GM21717 (cell line): Measurements from ENCODE around the gene PRF1.

Experiments
- ATAC-seq: cut with Tn5 transposase; IDR thresholded peaks from one replicate; pipeline ENCODE4 v1.9.1; 2021; ENCODE audit warnings: mild to moderate bottlenecking, moderate library complexity; ENCODE audit not compliant: unreplicated experiment

The PRF1 gene

DNA sequence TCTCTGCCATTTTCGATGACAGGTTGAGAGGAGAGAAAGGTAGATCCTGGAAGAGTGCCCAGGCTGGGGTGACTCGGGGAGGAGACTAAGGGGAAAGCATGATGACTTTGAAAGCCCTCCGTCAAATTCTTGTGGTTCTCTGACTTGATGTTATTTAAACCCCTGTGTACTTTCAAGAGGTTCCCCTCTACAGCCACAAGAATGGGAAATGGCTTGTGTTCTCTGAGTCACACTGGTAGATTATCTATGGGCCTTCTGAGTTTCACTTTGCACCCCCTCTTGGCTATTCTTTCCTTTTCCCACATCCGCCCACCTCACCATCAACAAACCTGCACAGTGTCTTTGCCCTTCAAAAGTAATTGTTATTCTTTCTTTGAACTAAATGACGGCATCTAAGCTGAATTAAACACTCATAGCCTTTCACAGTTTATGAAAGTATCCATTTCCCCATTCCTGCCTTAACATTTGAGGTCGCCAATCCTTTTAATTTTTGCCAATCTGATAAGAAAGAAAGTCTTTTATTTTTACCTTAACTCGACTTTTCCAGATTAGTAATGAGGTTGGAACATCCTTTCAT lies 24.1 kb downstream of the PRF1 start:
- peak; percentile 57 for ATAC-seq

DNA sequence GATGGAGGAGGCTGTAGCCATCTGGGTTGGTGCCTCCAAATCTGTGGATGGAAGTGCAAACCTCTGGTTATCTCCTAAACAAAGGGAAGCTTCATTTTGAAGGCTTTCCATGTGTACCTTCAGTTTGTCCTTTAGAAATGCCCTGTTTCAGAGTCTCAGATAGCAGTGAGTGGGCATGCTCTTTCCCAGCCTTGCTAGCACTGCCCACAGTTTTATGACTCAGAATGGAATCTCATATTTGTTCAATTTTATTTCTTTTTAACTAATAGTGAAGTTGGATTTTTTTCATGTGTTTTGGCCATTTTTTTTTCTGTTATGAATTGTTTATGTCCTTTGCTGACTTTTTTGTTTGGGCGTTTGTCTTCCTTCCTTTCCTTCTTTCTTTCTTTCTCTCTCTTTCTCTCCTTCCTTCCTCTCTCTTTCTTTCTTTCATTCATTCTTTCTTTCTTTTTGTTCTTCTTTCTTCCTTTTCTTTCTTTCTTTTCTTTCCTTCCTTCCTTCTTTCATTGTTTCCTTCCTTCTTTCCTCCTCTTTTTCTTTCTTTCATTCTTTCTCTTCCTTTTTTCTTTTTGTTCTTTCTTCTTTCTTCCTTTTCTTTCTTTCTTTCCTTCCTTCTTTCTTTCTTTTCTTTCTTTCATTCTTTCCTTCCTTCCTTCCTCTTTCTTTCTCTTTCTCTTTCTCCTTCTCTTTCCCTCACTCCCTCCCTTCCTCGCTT lies 25.6 kb downstream of the PRF1 start:
- ATAC-seq, result no peak

DNA sequence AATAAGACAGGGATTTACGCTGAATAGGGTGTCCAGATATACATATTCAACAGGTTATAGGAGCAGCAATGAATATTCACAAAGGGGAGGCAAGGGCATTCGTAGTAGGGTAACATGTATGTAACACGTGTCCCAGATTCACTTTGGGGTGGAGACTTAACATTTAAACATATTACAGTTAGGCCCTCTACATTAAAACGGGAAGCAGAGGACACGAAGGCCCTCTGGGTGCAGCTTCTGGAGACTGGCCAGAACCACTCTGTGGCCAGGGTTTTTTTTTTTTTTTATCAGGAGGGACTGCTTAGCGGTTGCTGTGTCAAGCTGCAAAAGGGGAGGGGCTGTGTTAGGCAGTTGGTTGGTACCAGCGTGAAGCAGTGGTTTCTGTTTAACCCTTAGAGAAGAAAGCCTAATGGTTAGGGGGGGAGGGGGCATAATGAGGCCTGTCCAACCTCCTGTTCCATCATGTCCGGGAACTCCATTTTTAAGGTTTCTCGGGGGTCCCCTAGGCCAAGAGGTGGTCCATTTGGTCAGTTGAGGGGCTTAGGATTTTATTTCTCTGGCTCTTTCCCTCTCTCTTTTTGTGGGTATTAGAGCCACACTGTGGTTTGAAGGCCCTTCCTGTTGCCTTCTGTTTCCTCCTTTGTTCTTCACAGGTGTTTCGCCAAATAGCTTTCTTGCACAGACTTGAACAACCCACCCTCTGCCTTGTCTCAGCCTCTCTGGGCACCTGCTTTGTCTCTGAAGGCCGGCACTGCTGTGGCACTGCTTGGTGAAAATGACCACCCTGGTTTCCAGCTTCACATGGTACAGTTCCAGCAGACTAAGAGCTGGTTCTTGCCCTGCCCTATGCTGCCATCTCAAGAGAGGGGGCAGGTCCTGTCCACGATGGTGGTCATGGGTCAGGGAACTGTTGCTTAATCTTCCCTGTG lies 26.4 kb downstream of the PRF1 start:
- ATAC-seq, result peak; percentile 44

DNA sequence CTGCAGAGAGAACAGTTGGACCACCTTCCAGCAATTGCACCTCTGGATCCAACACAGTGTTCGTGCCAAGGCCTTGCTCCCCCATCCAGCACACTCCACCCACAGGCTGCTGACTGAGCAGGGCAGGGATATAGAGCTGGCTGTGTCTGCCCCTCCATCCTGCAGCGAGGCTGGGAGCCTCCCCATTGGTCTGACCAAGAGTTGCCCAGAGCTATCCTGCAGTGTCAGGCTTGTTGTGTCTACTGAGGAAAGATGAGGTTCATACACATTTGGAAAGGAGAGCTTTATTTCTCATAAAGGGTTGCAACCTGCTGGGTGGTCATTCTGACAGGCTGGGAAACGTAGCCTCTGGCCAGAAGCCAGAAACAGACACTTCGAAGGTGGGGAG lies 27.1 kb downstream of the PRF1 start:
- no peak for ATAC-seq

DNA sequence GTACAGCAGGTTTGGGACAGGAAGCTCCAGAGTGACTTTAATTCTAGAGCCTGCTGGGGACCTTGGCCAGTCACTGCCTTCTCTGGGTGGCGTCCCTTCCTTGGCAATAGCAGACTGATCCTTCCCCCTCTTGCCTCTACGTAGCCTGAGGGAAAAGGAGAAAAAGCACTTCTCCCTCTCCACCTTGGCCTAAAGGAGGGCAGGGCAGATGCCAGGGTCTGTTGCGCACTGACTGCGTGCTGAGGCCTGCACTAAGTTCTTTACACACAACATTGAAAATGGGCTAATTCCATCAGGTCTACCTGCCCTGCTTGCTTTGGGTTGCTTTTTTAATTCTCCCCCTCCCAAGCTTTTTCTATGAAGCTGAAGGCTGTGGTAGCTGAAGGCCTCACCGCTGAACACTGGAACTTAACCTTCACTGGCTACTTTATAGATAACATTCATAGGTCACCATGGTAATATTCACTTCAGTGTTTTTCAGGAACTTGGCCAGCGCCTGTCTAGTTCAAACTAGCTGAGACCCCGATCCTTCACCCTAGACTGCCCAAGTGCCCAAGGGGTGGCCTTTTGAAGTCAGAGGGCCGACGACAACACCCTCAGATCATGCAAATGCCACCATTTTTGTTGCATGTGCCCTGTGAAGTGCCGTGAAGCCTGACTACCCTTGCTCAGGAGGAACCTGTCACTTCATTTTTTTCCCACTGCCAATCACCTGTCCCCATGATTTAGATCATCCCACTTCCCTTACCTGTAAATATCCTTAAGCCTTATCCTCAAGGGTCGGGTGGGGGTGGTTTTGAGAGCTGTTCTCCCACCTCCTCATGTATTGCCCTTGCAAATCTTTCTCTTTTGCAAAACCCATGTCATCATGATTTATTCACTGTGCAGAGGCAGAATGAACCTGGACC lies 28.7 kb downstream of the PRF1 start:
- ATAC-seq, result no peak

DNA sequence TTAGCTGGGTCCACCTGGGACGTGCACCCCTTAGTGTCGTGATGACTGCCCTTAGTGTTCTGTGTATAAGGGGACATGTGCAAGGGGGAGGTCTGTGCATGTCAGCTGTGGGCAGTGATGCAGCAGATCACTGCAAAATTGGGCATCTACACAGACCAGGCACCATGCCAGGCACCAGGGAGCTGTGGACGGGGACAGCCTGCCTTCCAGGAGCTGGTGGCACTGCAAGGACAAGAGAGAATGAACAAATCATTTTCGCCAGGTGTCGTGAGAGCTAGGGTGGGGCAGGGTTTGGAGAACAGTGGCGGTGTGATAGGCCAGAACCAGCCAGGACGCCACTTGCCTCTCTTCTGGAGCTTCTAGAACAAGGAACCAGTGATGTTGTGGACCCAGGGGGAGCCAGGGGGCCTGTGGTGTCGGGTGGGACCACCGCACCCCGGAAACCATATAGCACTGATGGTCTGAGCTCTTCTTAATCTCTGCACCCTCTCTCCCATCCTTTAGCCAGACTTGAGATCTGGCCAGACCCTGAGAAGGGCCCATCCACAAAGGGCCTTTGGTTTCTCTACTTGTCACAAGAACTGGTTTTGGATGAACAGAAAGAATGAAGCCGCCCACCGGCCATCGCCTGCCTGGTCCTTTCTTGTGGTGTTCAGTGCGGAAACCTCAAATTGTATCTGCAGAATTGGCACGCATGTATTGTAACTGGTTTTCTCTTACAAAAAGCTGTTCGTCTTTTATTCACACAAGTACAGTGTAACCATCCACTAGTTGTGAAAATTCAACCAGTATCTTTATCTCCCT lies 30.7 kb downstream of the PRF1 start:
- no peak for ATAC-seq

DNA sequence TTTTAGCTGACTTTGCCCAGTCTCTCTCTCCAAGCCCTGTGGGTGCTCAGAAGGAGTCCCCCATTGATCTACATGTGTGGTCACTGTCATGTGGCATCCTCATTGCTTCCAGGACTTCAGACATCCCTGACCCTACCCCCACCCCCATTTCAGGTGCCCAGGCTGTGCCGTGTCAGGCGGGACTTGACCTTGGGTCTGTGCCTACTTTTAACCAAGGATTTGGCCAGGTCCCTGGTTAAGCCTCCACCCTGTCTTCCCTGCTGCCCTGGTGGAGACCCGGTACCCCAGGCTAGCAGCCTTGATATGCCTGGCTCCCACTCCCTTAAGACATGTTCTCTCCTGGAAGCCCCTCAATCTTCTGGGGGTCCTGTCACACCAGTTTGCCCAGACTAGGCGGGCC lies 31.3 kb downstream of the PRF1 start:
- ATAC-seq, result no peak

DNA sequence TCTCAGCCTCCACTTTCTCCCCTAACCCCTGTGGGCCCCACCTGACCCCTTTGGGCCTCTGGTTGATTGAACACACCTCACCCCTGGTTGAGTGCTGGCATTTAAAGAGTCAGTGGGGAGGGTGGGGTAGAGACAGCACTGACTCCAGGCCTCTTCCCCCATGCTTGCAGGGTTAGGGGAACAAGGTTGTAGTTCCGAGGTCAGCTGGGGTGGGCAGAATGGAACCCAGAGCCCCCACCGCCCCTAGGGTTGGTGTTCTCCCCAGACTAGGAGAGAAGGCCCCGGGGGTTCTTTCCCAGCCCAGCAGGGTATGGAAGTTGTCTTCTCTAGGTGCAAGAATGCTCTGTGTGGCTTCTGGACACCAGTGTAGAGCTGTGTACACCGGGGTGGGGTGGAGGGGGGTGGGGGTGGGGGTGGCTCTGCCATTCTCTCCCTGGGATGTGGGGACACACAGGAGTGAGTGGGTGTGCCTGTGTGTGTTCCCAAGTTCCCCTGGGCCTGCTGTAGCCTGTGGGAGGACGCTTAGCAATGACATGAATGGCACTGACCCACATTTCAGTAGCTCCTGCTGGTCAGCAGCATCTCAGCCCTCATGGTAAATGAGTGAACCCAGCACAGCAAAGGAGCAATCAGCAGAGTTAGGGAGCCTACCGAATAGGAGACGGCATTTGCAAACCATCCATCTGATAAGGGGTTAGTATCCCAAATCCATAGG lies 33.6 kb downstream of the PRF1 start:
- ATAC-seq, result no peak

DNA sequence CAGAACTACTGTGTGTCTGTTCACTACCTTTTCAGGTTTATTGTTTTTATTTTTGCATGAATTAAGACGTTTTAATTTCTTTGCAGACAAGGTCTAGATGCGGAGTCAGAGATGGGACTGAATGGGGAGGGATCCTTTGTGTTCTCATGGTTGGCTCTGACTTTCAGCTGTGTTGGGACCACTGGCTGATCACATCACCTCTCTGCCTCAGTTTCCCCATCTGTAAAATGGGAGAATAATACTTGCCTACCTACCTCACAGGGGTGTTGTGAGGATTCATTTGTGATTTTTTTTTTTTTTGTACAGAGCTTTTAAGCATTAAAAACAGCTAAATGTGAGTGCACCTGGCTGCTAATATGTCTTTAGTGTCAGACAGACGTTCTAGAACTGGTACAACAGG lies 34.4 kb downstream of the PRF1 start:
- ATAC-seq, result no peak

DNA sequence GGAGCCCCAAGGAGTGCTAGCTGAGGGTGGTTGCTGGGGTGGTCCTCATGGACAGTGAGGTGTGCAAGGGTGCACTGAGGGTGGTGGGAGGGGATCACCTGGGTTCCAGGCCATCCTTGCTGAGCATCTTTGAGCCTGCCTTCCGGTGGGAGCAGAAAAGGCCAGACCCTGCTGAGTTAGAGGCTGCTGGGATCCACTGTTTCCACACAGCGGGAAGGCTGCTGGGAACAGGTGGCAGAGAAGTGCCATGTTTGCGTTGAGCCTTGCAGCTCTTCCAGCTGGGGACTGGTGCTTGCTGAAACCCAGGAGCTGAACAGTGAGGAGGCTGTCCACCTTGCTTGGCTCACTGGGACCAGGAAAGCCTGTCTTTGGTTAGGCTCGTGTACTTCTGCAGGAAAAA lies 34.9 kb downstream of the PRF1 start:
- no peak for ATAC-seq

DNA sequence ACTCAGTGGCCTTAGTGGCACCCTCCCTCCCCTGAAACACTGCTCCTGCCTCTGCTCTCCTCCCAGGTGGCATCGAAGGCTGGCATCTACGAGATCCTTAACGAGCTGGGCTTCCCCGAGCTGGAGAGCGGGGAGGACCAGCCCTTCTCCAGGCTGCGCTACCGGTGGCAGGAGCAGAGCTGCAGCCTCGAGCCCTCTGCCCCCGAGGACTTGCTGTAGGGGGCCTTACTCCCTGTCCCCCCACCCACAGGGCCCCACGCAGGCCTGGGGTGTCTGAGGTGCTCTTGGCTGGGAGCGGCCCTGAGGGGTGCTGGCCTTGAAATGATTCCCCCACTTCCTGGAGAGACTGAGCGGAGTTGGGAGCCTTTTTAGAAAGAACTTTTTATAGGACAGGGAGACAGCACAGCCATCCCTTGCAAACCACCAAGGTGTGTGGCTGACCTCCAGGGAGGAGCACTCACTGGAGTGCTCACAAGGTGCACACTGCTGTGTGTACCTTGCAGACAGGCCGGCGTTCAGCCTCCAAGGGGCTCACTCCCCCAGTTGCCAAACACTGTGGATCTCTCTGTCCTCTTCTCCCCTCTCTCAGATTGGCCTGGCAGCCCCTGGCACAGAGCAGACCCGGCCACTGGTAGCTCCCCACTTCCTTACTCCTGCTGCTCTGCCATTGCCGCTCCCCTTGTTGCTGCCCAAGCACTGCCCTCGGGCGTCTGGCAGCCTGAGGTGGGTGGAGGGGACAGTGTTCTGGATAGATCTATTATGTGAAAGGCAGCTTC lies 35.8 kb downstream of the PRF1 start:
- no peak for ATAC-seq

DNA sequence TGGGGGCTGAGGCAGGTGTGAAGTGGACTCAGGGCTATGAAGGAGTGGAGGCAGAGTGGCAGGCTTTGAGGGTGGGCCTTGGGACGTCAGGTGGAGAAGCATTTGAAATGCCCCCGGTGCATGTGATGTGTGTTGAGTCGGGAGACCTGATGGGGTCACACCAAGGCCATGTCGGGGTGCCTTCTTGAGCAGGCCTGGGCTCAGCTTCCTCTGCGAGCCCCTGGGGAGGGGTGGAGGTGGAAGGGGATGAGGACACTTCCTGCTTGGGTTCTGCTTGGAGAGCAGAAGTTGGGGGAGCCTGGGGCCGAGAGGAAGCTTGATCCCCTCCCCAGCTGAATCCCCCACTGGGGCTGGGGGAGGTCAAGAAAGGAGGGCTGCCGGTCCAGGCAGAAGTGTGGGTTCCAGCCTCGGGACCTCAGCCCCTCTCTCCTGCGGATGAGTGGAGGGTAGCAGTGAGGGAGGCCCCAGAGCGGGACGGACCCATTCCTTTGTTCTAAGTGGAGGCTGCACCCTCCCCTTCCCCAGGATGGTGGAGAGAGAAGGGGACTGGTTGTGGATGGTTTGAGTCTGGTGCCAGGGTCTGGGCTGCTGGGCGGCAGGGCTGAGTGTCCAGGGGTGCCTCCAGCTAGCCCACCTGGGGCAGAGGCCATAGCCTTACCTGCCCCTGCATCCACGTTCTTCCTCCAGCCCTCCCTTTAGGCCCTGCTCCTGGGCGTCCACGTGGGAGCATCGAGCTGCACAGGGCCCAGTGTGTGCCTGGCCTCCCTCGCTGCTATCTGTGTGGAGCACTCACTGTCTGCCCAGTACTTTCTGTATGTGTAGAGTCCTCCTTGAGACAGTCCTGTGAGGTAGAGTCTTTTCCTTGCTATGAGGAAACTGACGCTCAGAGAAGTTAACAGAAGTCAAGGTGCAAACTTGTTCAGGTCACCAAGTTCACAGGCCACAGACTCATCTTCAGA lies 36.7 kb downstream of the PRF1 start:
- ATAC-seq, result no peak

DNA sequence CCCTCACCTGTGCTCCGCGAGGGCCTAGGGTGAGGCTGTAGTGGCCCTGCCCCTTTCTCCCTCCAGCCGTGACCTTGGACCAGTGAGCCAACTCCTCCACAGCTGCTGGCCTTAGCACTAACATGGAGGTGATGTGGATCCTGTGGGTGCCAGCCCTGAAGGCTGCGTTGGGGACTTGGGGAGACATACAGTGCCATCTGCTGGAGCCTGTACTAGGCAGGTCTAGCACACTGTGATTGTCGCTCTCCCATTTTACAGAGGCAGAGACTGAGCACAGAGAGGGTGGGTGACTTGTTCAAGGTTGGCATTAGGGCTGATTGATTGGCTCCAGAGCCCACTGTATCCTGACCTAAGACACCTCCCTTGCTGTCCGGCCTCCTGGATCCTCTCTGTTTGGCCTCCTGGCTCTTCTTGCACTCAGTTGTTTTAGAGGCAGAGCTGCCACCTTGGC lies 37.6 kb downstream of the PRF1 start:
- no peak for ATAC-seq

DNA sequence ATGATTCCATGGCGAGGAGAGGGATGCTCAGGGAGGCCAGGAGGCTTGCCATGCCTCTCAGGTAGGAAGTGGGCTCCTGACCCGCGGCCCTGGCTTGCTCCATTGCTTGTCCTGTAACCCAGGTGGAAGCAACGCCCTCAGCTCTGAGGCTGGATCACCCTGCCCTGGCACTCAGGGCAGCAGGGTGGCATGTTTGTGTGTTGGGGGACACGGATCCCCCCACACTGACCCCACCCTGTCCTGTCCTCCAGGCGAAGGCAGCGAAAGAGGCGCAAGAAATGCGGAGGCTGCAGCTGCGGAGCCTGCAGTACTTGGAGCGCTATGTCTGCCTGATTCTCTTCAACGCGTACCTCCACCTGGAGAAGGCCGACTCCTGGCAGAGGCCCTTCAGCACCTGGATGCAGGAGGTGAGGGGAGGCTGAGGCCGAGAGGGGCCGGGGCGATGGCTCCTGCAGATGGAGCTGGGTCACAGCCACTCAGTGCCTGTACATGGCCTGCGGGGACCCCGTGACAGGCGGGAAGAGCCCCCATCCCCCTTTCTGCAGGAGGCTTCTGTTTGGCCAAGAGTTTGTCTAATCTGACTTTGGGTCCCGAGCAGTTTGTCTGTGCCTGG lies 38.3 kb downstream of the PRF1 start:
- no peak for ATAC-seq

DNA sequence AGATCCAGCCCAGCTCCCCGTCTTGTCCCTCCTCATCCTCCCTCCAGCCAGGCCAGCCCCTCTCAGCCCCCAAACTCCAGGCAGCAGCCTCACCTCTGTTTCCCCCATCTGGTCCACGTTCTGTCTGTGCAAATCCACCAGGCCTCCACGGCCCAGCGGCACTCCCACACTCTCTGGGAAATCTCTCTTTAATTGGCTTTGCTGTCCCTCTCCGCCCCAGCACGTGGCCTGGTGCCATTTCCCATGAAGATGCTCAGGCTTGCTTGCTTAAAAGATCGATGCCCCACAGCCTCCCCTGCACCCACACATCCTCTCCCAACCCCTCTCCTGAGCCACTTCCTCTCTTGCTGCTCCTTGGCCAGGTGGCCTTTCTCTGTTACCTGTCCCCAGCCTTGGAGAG lies 39.3 kb downstream of the PRF1 start:
- ATAC-seq, result no peak

DNA sequence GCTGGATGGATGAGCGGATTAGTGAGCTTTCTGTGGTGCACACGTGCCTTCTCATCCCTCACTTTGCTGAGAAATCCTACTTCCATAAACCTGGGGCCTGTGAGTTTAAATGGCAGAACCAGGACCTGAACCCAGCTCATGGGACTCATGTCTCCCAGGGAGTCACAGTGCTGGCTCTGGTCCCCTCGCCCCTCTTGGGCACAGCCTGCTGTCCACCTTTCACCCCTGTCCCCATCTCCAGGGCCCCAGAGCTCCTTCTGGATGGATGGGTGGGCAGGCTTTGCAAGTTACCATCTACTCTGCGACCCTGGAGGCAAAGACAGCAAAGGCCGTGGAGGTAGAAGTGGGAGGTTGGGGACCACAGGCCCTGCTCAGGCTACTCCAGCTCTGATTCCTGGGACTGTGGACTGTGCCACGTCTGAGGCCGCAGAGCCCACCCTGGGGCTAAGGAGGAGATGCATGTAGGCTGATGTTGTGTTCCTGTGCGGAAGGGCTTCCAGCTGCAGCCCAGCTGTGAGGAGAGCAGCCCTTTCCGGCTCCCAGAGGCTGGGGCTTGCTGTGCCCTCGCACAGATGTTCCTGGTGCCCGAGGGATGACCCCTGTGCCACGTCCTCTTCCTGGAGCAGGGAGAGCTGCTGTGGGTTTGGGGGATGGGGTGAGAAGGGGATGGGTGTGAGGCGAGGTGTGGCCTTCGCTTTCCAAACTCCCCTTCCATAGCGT lies 40.3 kb downstream of the PRF1 start:
- ATAC-seq, result no peak
